ENCODE results near the gene CFAP46. TPM values are rescaled to one million over a fixed set of nuclear protein-coding genes. Genes with fewer than 3 reads are reported as not detected.

The CFAP46 gene
- total and polyA plus RNA-seq, 9 of the 15 experiments (the other 6 are each of a cell fraction or from before 2014, with no cell fraction given): not detected

- no TSS peak for BruUV-seq (replicated peaks)
- Histone ChIP-seq H3K9me1 (ENCODE audit: control insufficient read depth, insufficient read depth, low read length) (no peaks in the 10 kb centered on the region), H4K20me1 (replicated peaks; ENCODE audit: control insufficient read depth, insufficient read depth, low read length) (no peaks in the 10 kb centered on the region), H3K79me2 (ENCODE audit: control insufficient read depth, insufficient read depth, low read length) (no peaks in the 10 kb centered on the region), H3K9me3 (replicated peaks; ENCODE audit: control insufficient read depth, insufficient read depth, low read depth, low read length) (no peaks in the 10 kb centered on the region), H3K4me3 (no peak overlapping the region), H3K9ac (ENCODE audit: insufficient read depth in 1 of 2, low read depth in 2 of 2, low read length in 2 of 2) (no peak overlapping the region), H3K36me3 (ENCODE audit: control insufficient read depth, insufficient read depth, low read length) (no peaks in the 10 kb centered on the region), H3K4me2 (ENCODE audit: insufficient read depth, low read length) (no peak overlapping the region), H3K27me3 (ENCODE audit: control insufficient read depth in 2 of 2, insufficient read depth in 2 of 2, low read length in 2 of 2) (peaks cover 3 to 22% of the 10 kb centered on the region in 2 experiments; a peak in 3 of 5 replicates), H2AFZ (ENCODE audit: low read depth, low read length) (no peak overlapping the region), H3K27ac (ENCODE audit: extremely low read depth, low read depth, low read length) (no peak overlapping the region), H3K4me1 (replicated peaks in 1 of 2; ENCODE audit: control insufficient read depth in 2 of 2, insufficient read depth in 2 of 2, low read length in 2 of 2) (no peaks in the 10 kb centered on the region)
- in situ Hi-C loops (cut with MboI): no loop called here
- TF ChIP-seq E2F3 (CRISPR knock-in tag; IDR thresholded peaks at IDR 0.05) (no peak), ZZZ3 (IDR thresholded peaks at IDR 0.05) (no peak), ZNF707 (CRISPR knock-in tag; conservative IDR thresholded peaks at IDR 0.05) (peak; percentile 94), CREB3L1 (IDR thresholded peaks at IDR 0.05; ENCODE audit: borderline replicate concordance, low read depth) (no peak), ZNF696 (CRISPR knock-in tag; conservative IDR thresholded peaks at IDR 0.05) (no peak), ZBTB26 (CRISPR knock-in tag; IDR thresholded peaks at IDR 0.05) (no peak), POLR2H (tag; IDR thresholded peaks at IDR 0.05; ENCODE audit: low read depth) (no peak), TCF15 (CRISPR knock-in tag; IDR thresholded peaks at IDR 0.05) (no peak), PRMT5 (CRISPR knock-in tag; IDR thresholded peaks at IDR 0.05) (no peak), NRF1 (conservative IDR thresholded peaks at IDR 0.05 in 1 of 2, IDR thresholded peaks at IDR 0.05 in 1 of 2) (no peak), NR2F6 (CRISPR knock-in tag; IDR thresholded peaks at IDR 0.05) (no peak), ZNF224 (CRISPR knock-in tag; IDR thresholded peaks at IDR 0.05) (no peak), TRIM28 (IDR thresholded peaks at IDR 0.05) (peak; percentile 50; the same call in 1 of the 2 replicates), NR1H2 (CRISPR knock-in tag; IDR thresholded peaks at IDR 0.05) (no peak)
- POLR2A ChIA-PET: no interaction called here
- WGBS (ENCODE audit: insufficient coverage, low coverage, missing lambda C conversion rate): 0% methylated on average over 3 of the region's 3 CpGs
- FAIRE-seq (no peak), ATAC-seq (no peak), DNase-seq (ENCODE audit: extremely low read depth in 1 of 4, low spot score in 3 of 4) (no peak)
- intact Hi-C loops (cut with micrococcal nuclease): no loop called here
- CTCF ChIA-PET (ENCODE audit: low intra/inter-chr PET ratio): no interaction called here
Observed at GRCh38 chr10:132842397-132842796, 100.0 kb downstream of the CFAP46 start.
